Kidney epithelial cell (primary cell): ENCODE data around the gene HK1. TPM values are rescaled to one million over a fixed set of nuclear protein-coding genes. Genes with fewer than 3 reads are reported as not detected.

Experiments used
- DNase-seq: peaks from one replicate; pipeline ENCODE4 v3.0.0-alpha.2; 2010; ENCODE audit warnings: low read depth
- H3K27me3 ChIP-seq: 2 replicates; pipeline ENCODE4 v1.6.0; 2011; ENCODE audit warnings: low read length; ENCODE audit not compliant: control insufficient read depth, insufficient read depth
- H3K36me3 ChIP-seq: 2 replicates; pipeline ENCODE4 v1.5.1; 2011; ENCODE audit warnings: low read length; ENCODE audit not compliant: control insufficient read depth, insufficient read depth
- H3K4me3 ChIP-seq: 2 replicates; pipeline ENCODE4 v1.5.1; 2011; ENCODE audit warnings: low read depth, mild to moderate bottlenecking, control low read depth, low read length
- CTCF ChIP-seq: IDR thresholded peaks from 2 replicates; pipeline ENCODE4 v1.5.1; 2011; ENCODE audit warnings: mild to moderate bottlenecking, moderate library complexity, low read length, control low read depth, inconsistent platforms; ENCODE audit not compliant: insufficient read depth, poor library complexity, severe bottlenecking
- total RNA-seq: library from RNA; depleted of rRNA; stranded (reverse); fragments of >200 nt; gene quantifications from 2 replicates; pipeline ENCODE4 v1.2.3, GENCODE V29; 2015

Gene HK1
- total RNA-seq, 1 donor from 2014 or later: 81.7 TPM

GRCh38 chr10:69352569-69353264 is 74.4 kb downstream of the HK1 start:
- no peaks in the 10 kb centered on the region for H3K36me3 ChIP-seq
- H3K4me3 ChIP-seq: no peak overlapping the region
- TF ChIP-seq CTCF: no peak
- H3K27me3 ChIP-seq: no peaks in the 10 kb centered on the region
- no peak for DNase-seq

GRCh38 chr10:69353977-69354635 is 75.8 kb downstream of the HK1 start:
- Histone ChIP-seq H3K36me3 (no peaks in the 10 kb centered on the region), H3K27me3 (no peaks in the 10 kb centered on the region), H3K4me3 (no peak overlapping the region)
- DNase-seq: no peak
- no peak for TF ChIP-seq CTCF

- TF ChIP-seq CTCF: no peak
- Histone ChIP-seq H3K4me3 (no peak overlapping the region), H3K27me3 (no peaks in the 10 kb centered on the region), H3K36me3 (no peaks in the 10 kb centered on the region)
- DNase-seq: no peak
Measured at GRCh38 chr10:69356187-69356586, 77.9 kb downstream of the HK1 start.

GRCh38 chr10:69358148-69358795 is 80.0 kb downstream of the HK1 start:
- no peaks in the 10 kb centered on the region for H3K36me3 ChIP-seq
- H3K27me3 ChIP-seq: no peaks in the 10 kb centered on the region
- TF ChIP-seq CTCF: no peak
- DNase-seq: no peak
- H3K4me3 ChIP-seq: no peak overlapping the region

GRCh38 chr10:69359148-69359547 is 80.9 kb downstream of the HK1 start:
- TF ChIP-seq CTCF: no peak
- Histone ChIP-seq H3K4me3 (no peak overlapping the region), H3K36me3 (no peaks in the 10 kb centered on the region), H3K27me3 (no peaks in the 10 kb centered on the region)
- DNase-seq: no peak
